SU-DHL-6 (cell line): ENCODE results near the gene PCLO.

Experiments
- CTCF ChIP-seq: fragments of 200-600 bp; sonication (generic); IDR thresholded peaks from one replicate; pipeline ENCODE4 v1.5.1; 2017; ENCODE audit warnings: antibody characterized with exemption, mild to moderate bottlenecking, low read length, moderate library complexity; ENCODE audit not compliant: insufficient read depth, poor library complexity, severe bottlenecking
- EZH2phosphoT487 ChIP-seq: fragments of 200-600 bp; sonication (generic), shearing (Covaris generic); conservative IDR thresholded peaks from 2 replicates; pipeline ENCODE4 v1.6.1; 2018; ENCODE audit warnings: mild to moderate bottlenecking, antibody characterized with exemption, low read length, moderate library complexity, mixed read lengths

- no peak for TF ChIP-seq CTCF
- TF ChIP-seq EZH2phosphoT487 = no peak
These were observed 49.0 kb upstream of the PCLO start for GRCh38 chr7:83211685-83212084.
